Measurements from ENCODE around the gene GNPTG.
A peak's percentile ranks its signal among the peaks of the same experiment; 100 is the strongest.

GNPTG gene

GRCh38 chr16:1371054-1371978 is 19.6 kb downstream of the GNPTG start:
- DNase-seq (ENCODE audit: low read depth), result no peak

GRCh38 chr16:1372292-1372950 is 20.7 kb downstream of the GNPTG start:
- DNase-seq (ENCODE audit: low read depth), result no peak

- no peak for DNase-seq (ENCODE audit: low read depth)
Observed at GRCh38 chr16:1374418-1375297, 22.9 kb downstream of the GNPTG start.

GRCh38 chr16:1375298-1375640 is 23.5 kb downstream of the GNPTG start:
- DNase-seq (ENCODE audit: low read depth), result no peak

- DNase-seq (ENCODE audit: low read depth), result no peak
Observed at GRCh38 chr16:1375741-1376410, 24.1 kb downstream of the GNPTG start.

GRCh38 chr16:1377406-1378010 is 25.8 kb downstream of the GNPTG start:
- DNase-seq (ENCODE audit: low read depth), result no peak

- no peak for DNase-seq (ENCODE audit: low read depth)
Observed at GRCh38 chr16:1378087-1378803, 26.5 kb downstream of the GNPTG start.

GRCh38 chr16:1378804-1379303 is 27.1 kb downstream of the GNPTG start:
- DNase-seq (ENCODE audit: low read depth), result peak; percentile 7

- peak; percentile 32 for DNase-seq (ENCODE audit: low read depth)
Observed at GRCh38 chr16:1379304-1380076, 27.8 kb downstream of the GNPTG start.

- DNase-seq (ENCODE audit: low read depth), result no peak
Observed at GRCh38 chr16:1380195-1380594, 28.5 kb downstream of the GNPTG start.

- DNase-seq (ENCODE audit: low read depth), result no peak
Observed at GRCh38 chr16:1381612-1382406, 30.1 kb downstream of the GNPTG start.

GRCh38 chr16:1383556-1383955 is 31.8 kb downstream of the GNPTG start:
- DNase-seq (ENCODE audit: low read depth), result no peak

GRCh38 chr16:1385232-1385631 is 33.5 kb downstream of the GNPTG start:
- no peak for DNase-seq (ENCODE audit: low read depth)

GRCh38 chr16:1387331-1387730 is 35.6 kb downstream of the GNPTG start:
- DNase-seq (ENCODE audit: low read depth), result no peak

GRCh38 chr16:1389762-1390161 is 38.0 kb downstream of the GNPTG start:
- no peak for DNase-seq (ENCODE audit: low read depth)

GRCh38 chr16:1390239-1390779 is 38.6 kb downstream of the GNPTG start:
- DNase-seq (ENCODE audit: low read depth), result no peak

GRCh38 chr16:1392826-1393225 is 41.1 kb downstream of the GNPTG start:
- no peak for DNase-seq (ENCODE audit: low read depth)

GRCh38 chr16:1393613-1394176 is 42.0 kb downstream of the GNPTG start:
- no peak for DNase-seq (ENCODE audit: low read depth)
